GM12873 (cell line): ENCODE measurements around the gene PCDHGA12.

Experiments
- TF ChIP-seq, protein P1 (sequence below): IDR thresholded peaks from 2 replicates; pipeline ENCODE4 v1.5.1; 2012; ENCODE audit warnings: low read depth, mild to moderate bottlenecking, moderate library complexity, low read length, control low read depth; ENCODE audit not compliant: insufficient read depth; ENCODE audit errors: missing control alignments

Gene PCDHGA12

DNA sequence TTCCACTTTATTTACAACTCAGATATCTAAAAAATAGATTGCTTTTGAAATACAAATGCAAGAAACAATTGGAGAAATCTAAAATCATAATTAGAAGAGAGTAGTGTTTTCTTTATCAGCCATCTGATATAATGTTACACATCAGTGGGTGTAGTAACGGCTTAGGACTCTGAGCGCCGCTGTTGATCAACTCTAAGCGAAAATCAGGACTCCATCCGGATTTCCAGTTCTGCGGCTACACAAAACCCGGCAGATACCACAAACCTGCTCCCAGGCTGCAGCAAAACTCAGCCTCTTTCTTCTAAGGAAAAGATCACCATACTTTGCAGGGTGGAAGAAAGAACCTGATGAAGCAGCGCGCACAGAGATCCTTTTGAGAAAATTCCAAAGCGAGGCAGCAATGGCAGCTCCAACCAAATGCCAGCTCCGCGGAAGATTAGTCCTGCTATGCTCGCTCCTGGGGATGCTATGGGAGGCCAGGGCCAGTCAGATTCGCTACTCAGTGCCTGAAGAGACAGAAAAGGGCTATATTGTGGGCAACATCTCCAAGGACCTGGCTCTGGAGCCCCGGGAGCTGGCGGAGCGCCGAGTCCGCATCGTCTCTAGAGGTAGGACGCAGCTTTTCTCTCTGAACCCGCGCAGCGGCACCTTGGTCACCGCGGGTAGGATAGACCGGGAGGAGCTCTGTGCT is 27.6 kb upstream of the PCDHGA12 start, which contains the start of gene PCDHGA9:
PCDHGA9 (plus strand) TSS at position 226 of the 691 bp plus-strand sequence; CDS start at position 401, 175 bp downstream.
- TF ChIP-seq, protein P1, sequence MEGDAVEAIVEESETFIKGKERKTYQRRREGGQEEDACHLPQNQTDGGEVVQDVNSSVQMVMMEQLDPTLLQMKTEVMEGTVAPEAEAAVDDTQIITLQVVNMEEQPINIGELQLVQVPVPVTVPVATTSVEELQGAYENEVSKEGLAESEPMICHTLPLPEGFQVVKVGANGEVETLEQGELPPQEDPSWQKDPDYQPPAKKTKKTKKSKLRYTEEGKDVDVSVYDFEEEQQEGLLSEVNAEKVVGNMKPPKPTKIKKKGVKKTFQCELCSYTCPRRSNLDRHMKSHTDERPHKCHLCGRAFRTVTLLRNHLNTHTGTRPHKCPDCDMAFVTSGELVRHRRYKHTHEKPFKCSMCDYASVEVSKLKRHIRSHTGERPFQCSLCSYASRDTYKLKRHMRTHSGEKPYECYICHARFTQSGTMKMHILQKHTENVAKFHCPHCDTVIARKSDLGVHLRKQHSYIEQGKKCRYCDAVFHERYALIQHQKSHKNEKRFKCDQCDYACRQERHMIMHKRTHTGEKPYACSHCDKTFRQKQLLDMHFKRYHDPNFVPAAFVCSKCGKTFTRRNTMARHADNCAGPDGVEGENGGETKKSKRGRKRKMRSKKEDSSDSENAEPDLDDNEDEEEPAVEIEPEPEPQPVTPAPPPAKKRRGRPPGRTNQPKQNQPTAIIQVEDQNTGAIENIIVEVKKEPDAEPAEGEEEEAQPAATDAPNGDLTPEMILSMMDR: peak; percentile 63

- TF ChIP-seq, protein P1: no peak
Observed at GRCh38 chr5:141403387-141403786, 26.9 kb upstream of the PCDHGA12 start.

- TF ChIP-seq, protein P1: peak; percentile 73
Observed at GRCh38 chr5:141407790-141408505, 22.4 kb upstream of the PCDHGA12 start, which contains the start of gene PCDHGB6. Gene PCDHGB6, plus strand, starts transcription at chr5:141408021. Its CDS starts 182 bp downstream, at chr5:141408203.

DNA sequence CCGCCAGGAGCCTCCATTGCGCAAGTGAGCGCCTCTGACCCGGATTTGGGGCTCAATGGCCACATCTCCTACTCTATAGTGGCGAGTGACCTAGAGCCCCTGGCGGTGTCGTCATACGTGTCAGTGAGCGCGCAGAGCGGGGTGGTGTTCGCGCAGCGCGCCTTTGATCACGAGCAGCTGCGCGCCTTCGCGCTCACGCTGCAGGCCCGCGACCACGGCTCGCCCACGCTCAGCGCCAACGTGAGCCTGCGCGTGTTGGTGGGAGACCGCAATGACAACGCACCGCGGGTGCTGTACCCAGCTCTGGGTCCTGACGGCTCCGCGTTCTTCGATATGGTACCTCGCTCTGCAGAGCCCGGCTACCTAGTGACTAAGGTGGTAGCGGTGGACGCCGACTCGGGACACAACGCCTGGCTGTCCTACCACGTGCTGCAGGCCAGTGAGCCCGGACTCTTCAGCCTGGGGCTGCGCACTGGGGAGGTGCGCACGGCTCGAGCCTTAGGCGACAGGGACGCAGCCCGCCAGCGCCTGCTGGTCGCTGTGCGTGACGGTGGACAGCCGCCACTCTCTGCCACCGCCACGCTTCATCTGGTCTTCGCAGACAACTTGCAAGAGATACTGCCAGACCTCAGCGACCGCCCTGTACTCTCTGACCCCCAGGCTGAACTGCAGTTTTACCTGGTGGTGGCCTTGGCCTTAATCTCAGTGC is 20.6 kb upstream of the PCDHGA12 start:
- TF ChIP-seq, protein P1: no peak

DNA sequence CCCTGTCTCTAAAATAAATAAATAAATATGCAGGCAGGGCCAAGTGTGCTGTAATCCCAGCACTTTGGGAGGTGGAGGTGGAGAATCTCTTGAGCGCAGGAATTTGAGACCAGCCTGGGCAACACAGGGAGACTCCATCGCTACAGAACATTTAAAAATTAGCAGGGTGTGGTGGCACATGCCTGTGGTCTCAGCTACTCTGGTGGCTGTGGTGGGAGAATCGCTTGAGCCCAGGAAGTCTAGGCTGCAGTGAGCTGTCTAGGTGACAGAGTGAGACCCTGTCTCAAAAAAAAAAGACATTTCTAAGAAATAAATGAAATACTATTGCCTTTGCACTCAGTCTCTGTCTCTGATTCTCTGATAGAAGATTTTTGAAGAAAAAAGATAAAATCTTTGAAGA is 18.7 kb upstream of the PCDHGA12 start:
- TF ChIP-seq, protein P1: no peak

DNA sequence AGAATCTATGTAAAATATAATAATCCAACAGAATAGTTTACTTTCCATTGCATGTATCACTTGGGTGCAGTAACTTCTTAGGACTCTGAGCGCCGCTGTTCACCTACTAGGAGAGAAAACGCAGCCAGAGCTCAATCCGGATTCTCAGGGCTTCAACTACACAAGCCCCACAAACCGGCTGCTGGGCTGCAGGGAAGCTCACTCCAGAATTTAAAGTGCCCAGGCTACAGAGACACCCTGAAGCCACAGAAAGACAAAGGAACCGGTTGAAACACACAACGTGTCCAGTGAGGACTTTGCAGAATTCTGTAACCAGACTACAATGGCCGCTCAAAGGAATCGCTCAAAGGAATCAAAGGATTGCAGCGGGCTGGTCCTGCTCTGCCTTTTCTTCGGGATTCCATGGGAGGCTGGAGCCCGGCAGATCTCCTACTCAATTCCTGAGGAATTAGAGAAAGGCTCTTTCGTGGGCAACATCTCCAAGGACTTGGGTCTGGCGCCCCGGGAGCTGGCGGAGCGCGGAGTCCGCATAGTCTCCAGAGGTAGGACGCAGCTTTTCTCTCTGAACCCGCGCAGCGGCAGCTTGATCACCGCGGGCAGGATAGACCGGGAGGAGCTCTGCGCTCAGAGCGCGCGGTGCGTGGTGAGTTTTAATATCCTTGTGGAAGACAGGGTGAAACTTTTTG is 17.3 kb upstream of the PCDHGA12 start, which contains the start of gene PCDHGA10:
PCDHGA10 (plus strand) TSS at position 134 of the 686 bp plus-strand sequence; CDS start at position 323, 189 bp downstream.
- TF ChIP-seq, protein P1: peak; percentile 69

- TF ChIP-seq, protein P1: no peak
Observed at GRCh38 chr5:141413540-141414069, 16.7 kb upstream of the PCDHGA12 start.
